UCSD-AML1 (cell line): ENCODE data around the gene CIDEB.

Source experiments
- DNase-seq: peaks from one replicate; lab custom pipeline; 2025; ENCODE audit not compliant: unreplicated experiment; lab: John Stamatoyannopoulos, UW

CIDEB gene

DNA sequence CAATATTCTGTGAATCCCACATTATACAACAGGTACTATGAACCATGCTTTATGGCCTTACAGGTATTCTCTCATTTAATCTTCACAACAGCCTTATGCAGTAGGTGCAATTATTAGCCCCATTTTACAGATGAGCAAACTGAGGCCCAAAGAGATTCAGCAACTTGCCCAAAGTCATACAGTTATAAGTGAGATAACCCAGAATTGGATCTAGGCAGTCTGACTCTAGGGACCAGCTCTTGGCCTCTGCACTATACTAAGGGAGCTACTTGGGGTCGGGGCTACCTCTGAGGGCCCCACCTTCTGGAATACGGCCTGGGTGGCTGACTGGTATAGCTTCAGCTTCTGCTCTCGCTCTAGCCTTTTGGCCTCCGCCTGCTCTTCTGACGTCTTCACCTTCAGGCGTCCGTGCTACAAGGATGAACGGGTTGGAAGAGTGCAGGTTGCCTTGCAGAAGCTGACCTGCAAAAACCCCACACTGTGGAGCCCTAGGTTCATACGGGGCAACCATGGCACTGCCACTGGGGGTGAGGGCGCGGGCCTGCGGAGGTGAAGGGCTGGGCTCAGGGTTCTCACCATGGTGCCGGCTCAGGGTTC, 37.1 kb downstream of the CIDEB start:
- DNase-seq, result no peak

DNA sequence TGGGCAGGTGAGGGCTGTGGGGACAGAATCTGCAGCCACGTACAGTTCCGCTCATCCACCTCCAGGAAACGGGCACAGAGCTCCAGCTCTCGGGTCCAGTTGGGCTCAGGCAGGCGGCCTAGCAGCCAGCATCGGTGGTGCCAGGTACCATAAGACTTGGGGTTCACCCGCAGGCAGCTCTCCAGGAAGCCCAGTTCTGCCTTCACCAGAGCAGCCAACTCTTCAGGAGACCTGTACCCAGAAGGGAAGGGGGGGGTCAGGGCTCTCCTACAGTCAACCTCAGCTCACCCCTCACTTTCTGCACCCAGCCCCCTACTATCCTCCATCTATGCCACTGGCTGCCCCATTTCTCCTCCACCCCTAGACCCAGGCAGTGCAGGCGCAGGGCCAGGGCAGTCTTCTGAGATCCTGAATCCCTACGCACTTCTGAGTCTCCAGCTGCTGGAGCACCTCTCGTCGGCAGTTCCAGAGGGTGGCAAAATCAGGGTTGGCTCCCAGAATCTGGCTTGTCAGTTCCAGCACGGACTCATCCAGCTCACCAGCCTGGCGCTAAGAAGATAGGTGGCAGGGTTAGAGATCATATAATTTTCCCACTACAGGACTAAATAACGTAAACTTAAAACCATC, 37.8 kb downstream of the CIDEB start:
- no peak for DNase-seq

DNA sequence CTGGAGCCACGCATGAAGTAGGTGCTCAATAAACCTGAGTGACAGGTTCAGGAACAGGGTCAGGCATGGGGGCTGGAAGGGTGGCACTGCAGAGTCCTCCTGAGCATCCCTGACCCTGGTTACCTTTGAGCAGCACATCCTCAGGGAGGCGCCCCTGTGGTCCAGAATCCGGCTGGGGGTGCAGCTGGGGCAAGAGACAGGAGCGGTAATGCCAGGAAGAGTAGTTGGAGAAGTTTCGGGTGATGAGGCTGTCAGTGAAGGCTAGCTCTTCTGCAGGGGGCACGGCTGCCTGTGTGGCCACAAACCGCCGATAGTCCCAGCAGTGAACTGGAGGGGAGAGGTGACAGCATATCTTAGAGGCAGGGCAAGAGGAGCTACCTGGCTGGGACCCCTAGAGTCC, 38.4 kb downstream of the CIDEB start:
- no peak for DNase-seq

DNA sequence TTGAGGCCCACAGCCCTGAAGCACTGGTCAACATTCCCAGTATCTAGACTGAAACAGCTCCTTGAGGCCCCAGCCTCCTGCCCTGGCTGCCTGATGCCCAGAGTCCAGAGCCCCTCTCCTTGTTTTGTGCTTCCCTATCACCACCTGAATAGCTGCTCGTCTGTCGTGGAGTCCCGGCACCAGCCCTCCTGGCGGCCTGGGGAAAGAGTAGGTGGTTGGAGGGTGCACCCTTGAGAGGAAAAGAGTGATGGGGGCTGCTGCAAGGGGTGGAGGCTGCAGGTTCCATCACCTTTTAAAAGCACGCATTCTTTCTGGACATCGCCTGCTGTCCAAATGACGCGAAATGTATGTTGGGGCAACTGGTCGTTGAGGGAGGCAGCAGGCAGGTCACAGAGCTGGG, 39.6 kb downstream of the CIDEB start:
- no peak for DNase-seq

DNA sequence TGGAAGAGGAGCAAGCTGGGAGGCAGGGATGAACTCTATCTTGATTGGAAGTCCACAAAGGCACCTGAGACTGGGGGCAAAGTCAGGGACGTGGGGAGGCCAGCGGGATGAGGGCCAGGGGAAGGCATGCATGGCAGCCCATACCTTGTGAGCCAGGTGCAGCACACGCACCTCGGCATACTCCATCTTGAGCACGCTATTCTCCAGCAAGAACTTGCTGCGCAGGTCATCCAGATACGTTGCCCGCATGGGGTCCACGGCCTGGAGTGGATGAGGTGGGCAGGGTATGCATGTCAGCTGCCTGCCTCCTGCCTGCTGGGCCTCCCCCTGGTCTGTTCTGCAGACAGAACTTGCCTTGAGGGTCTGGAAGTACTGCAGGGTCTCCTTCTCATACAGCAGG, 40.3 kb downstream of the CIDEB start:
- DNase-seq, result no peak

DNA sequence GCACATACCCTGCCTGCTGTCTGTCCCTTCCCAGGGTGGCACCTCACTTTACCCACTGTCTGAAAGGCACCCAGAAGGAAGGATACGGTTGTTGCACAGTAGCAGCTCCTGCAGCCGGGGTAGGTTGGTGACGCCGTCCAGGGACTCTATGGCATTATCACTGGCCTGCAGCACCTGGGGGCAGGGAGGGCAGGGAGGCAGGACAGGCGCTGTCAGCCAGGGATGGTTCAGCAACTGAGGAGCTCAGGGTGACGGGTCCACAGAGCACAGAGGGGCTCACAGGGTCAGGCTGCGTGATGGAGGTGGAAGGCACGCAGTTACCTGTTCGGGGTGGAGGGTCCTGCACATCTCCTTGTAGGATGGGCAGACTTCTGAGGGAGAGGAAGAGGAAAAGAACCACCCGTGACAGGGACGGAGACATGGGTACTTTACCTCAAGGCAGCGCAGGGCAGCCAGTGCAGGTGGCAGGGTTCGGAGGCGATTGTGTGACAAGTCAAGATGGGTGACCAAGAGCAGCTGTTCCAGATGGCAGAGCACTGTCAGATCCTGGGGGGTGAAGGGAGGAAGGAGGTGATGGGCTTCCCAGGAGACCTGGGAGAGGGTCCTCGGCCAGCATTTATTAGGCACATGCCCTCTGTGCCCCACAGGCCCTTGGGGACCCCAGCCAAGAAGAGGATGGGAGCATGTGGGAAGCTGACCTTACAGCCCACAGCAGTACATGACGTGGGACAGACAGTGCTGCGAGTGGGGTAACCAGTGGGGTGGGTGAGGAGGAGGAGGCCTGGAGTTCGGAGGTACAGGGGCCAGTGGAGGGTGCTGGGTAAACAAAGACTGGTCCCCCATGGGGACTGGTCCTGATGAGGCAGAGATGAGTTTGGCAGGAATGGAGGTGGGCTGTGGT, 41.2 kb downstream of the CIDEB start:
- DNase-seq, result no peak

DNA sequence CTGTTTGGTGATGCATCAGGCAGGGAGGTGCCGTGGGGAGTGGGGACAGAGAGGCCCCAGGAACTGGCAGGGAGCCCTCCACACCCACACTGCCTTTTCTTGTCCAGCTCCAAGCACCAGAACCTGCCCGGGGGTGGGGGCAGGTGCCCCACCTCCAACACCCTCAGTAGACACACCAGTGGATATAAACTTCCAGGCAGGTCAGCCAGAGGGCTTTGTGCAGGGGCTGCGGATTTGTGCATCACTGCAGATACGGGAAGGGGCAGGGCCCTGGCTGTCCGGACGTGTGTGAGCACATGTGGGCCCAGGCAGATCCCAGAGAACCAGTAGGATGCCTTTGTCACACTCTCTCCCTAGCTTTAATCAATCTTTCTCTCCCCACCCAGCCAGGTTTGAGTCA, 43.5 kb downstream of the CIDEB start:
- DNase-seq, result no peak

DNA sequence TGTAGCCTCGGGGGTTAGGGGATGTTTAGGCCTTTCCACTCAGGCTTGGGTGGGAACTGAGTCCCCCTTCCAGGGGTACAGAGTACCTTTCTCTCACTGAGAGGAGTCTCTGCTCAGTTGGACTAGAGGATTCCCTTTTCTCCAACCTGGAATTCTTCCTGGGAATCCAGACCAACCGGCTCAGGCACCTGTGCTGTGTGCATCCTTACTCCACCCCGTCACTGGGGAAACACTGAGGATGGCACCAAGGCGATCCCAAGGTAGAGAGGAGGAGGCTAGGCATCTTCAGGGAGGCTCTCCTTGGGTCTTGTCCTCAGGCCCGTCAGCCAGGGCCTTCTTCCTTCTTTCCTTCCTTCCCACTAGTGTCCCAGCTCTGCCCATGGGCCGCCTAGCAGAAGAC, 43.9 kb downstream of the CIDEB start:
- no peak for DNase-seq

DNA sequence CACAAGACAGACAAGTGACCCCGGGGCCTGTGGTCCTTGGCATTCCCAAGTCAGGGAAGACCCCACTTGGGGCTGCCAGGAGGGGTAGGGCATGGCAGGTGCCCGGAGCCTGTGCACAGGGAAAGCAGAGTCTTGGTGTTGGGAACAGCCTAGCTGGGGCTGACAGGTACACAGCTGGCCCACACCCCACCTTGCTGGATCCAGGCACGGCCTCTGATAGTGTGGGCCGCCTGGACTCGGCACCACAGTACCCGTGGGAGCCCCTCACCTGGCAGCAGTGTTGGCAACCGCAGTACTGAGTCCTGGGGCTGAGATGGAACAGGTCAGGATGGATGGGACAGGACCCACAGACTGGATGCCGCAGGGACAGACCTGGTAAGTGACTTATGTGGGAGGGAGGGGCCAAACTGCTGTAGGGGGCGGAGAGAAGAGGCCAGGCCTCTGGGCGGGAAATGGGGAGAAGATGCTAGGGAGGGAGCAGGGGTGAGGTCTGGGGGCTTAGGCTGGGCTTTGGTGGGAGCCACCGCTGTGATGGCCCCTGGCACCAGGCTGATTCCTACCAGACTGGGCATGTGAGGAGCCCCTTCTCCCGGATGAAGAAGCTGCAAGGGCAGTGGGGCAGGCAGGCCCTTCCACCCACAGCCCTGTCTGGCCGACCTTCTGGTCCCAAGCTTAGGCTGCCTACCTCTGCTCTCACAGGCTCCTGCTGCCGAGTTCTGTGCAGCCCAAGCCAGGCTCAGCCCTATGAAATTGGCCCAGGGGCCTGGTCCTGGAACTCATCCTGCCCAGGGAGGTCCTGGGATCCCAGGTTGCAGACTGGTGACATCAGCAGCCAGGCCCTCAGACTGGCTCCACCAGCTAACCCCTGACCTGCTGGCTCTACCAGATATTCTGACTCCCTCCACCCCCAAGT, 44.7 kb downstream of the CIDEB start, which contains the start of gene TGM1:
Gene TGM1 (minus strand): TSS at position 357 of the 913 bp plus-strand sequence. CDS start 825 bp downstream, outside the sequence.
- no peak for DNase-seq

DNA sequence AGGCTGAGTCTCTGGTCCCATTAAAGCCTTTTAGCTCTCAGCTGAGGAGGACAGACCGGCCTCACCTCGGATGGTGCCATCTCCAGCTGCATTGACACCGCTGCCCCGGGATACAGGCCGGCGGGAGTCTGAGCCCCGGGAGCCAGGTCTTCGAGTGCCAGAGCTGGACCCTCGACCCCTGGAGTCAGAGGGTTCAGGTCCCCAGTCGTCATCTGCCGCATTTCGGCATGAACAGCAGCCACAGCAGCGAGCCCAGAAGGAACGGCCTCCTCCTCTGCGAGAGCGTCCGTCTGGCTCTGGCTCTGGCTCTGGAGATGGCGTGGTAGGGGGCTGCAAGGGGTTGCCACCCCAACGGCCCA, 45.8 kb downstream of the CIDEB start:
- DNase-seq, result no peak

DNA sequence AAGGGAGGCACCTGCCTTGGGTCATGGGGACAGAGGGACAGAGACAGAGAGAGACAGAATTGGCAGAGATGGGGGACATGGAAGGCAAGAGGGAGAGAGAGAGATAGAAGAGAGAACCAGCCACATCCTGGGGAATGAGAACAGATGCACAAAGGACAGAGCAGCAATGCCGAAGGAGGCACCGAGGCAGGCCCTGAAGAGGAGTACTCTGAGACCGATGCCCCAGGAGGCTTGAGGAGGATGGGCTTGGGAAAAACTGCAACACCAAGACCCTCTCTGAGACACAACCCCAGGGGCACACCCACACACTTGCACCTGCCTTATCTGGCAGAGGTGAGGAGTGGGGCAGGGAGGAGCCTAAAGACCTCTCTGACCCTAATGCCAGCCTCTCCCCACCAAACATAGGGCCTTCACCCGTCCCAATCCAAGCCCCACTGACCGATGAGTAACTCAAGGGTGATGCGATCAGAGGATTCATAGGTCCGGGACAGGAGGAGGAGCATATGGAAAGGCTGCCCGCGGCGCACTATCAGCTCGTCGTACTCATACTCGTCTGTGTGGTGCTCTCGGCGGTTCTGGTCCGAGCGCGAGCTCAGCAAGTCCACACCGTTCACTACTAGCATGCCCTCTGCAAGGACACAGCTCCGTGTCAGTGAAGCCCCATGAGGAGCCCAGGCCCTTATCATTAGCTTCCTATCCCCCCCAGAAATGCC, 46.4 kb downstream of the CIDEB start:
- DNase-seq, result no peak

DNA sequence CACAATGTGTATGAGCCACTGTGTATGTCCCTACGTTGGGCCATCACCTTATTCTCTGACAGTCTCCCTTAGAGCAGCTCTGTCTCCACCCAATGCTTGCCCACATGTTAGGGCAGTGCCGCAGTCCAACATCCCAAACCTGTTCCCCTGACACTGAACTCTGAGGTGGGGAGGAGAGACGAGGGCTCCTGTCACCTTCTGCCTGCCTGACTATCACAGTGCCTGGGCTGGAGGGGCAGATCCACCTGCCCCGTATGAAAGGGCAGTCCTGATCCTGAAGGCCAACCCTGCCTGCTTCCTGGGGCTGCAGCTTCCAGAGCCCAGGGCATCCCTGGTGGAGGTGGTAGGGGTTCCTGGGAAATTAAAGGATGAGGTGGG, 47.0 kb downstream of the CIDEB start:
- DNase-seq, result no peak

DNA sequence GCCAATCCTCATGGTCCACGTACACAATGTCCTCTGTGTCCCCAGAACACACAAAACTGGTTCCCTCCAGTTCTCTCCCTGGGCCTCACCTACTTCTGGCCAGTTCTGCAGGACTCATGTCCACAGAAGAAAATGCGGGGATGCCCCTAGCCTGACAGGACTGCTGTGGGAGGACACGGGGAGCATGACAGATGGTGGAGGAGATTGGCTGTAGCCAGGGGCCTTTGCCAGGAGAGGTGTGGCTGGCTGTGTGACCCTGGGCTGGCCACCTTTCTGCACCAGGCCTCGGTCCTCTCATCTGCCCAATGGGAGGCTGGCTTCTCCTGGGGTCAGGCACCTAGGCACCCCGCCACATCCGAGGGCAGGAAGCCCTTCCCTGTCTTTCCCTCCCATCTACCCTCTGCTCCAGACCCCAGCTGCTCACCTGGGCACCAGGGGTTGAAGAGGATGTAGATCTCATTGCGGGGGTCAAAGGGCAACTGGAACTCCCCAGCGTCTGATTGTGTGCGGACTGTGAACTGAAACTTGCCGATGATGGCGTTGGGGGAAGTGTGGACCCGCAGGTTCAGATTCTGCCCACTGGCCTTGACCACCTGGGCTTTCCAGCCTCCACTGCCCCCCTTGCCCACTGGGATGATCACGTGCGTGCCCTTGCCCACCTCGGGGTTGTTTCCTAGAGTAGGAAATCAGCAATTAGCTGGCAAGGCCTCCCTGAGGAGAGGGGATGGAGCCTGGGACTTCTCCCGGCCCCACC, 47.6 kb downstream of the CIDEB start:
- no peak for DNase-seq

DNA sequence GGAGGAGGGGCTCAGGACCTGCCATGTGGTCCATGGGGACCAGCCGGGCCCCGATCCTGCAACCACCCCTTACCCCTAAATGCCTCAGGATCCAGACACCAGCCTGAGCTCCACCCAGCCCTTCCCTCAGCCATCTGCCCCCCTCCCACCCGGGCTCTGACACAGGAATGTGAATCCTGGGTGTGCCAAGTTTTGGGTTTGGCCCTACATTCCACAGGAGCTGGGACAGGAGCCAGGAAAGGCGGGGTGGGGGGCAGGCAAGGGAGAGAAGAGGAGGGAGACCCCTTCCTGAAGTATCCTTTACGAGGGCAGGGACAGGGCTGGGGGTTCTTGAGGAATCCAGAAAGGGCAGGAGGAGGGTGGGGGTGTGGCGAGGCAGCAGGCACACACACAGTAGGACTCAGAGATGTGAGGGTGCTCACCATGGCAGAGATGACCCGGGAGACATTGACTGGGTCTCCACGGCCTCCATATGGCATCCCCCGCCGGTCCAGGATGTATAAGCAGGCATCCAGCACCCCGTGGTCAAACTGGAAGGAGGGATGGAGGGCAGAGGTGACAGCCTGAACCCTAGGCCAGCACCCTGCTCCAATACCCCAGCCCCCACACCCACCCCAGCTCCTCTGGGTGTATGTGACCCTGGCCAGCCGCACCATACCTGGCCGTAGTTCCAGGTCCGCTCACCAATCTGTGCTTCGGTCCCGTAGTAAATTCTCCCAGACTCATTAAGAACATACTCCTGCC, 48.3 kb downstream of the CIDEB start:
- no peak for DNase-seq

DNA sequence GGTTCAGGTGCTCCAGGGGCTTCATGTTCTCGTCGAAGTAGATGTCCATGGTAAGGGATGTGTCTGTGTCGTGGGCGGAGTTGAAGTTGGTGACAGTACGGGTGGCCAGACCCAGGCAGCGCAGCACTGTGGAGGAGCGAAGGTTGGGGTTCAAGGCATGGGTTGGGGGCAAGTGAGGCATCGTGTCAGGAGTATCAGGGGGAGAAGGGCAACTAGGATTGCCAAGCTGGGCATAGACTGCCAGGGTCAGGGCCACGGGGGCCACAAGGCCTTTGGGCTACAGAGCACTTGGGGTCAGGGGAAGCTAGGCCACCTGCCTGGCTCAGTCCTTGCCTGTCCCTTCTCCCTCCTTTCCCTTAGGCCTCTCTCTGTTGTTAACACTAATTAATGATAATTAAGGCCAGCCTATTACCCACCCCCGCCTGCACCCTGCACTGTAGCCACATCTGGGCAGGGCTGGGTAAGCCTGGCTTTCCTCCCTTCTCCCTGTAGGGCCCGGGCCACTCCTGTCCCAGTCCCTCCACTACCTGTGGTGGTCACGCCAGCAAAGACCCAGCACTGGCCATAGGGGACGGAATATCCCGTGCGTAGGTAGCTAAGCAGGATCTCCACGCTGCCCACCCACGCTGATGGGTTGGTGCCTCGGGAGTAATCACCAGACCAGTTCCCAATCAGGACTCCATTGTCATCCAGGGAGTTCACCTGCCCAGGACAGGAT, 49.1 kb downstream of the CIDEB start:
- DNase-seq, result no peak

DNA sequence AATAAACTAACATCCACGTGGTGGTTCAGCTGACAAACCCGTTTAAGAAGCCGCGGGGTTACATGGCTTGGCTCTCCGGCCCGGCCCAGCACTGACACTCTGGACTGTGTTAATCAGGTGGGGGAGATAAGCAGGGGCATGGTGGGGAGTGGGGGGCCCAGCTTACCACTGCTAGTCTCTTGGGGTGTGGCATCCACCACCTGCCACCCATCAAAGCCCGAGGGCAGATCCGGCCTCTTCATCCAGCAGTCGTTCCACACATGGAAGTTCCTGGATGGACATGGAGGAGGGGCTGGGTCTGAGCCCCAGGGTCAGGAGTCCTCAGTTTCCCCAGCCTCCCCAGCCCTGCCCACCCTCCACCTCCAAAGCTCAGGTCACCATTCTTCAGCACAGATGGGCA, 49.7 kb downstream of the CIDEB start:
- no peak for DNase-seq

DNA sequence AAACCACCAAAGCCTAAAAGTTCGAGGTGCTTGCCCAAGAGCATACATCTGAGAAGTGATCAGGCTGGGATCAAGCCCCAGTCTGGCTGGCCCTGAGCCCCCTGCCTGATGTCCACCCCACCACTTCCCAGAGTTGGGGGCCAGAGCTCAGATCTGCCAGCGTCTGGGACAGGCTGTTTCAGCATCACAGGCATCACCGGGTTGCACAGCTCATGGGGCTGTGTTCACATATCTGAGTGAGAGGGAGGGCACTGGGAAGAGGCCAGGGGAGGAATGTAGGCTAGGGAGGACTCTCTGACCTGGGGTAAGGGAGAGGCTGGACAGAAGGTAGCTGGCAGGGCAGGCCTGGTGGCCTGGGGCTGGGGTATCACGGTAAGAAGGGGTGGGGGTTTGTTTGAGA, 50.8 kb downstream of the CIDEB start:
- DNase-seq, result no peak

DNA sequence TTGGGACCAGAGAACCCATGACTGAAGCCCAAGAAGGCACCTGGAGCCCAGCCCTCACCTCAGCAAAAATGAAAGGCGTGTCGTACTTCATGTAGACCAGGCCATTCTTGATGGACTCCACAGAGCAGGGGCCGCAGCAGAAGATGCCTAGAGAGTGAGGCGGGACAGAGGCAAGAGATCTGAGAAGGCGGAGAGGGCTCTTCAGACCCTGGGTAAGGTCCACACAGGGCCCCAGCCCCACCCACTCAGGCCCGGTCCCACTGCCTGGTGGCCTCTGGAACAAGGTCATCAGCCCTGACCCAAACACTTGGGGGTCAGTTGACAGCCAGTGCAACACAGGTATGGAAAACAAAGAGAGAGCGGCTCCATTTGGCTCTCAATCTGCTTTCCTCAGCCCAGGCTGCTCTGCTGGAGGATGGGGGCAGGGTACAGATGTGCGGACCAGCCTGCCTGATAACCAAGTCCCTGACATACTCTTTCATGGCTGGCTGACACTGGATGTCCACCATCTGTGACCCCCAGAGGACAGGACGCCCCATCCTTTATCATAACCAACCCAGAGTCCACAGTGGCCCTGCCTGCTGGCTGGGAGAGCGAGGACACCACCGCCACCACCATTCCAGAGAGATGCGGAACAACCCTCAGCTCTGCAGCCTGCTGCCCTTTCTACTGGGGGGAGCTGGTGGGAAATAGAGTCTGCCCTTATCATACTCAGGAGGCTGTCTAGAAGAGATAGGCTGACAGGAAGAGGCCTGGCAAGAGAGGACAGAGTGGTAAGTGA, 51.7 kb downstream of the CIDEB start:
- no peak for DNase-seq
